ENCODE data around the gene CHST9. TPM values are rescaled to one million over a fixed set of nuclear protein-coding genes. Genes with fewer than 3 reads are reported as not detected.

The CHST9 gene
- total and polyA plus RNA-seq, 2 of the 4 experiments (the other 2 are of a cell fraction), result not detected

DNA sequence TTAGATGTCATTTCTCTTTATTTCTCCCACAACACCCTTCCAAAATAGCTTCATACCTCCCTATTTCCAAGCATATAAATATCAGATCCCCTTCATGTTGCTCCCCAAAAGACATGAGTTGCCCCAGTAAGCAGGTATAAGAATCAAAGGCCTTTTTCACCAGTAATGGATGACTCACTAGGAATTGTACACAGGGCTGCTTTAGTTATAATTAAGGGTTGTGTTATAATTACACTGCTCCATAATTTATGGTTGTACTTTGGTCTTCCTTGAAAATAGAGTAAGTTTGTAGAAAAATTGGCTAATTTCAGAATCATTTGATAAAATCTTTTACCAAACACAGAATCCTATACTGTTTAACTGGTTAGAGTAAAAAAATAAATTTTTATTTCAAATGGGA, 310.8 kb downstream of the CHST9 start:
- H2BK5ac ChIP-seq (ENCODE audit: low read depth, low read length, poor library complexity, severe bottlenecking), result no peak overlapping the region
- no peak overlapping the region for H3K4ac ChIP-seq (ENCODE audit: low read depth, low read length)
- H4K20me1 ChIP-seq (ENCODE audit: insufficient read depth, low read length), result no peaks in the 10 kb centered on the region
- ChIA-PET CTCF (no interaction called here), POLR2A (ENCODE audit: unreplicated experiment) (no interaction called here)
- no peak overlapping the region for H4K91ac ChIP-seq (ENCODE audit: insufficient read depth, low read depth, low read length)
- DNase-seq (no peak), ATAC-seq (ENCODE audit: low read depth) (no peak)
- no peaks in the 10 kb centered on the region for H3K9me1 ChIP-seq (ENCODE audit: insufficient read depth, low read length)
- no peak overlapping the region for H3K27ac ChIP-seq (ENCODE audit: insufficient read depth, low read length)
- BruUV-seq (replicated peaks), result no TSS peak
- H3K9me3 ChIP-seq (ENCODE audit: control insufficient read depth, insufficient read depth, low read length), result peaks cover 2% of the 10 kb centered on the region; the same call in 1 of the 2 replicates
- H3K4me1 ChIP-seq (ENCODE audit: control insufficient read depth, insufficient read depth, low read length), result no peaks in the 10 kb centered on the region
- H3K36me3 ChIP-seq (ENCODE audit: control insufficient read depth, insufficient read depth, low read length), result no peaks in the 10 kb centered on the region
- no peak overlapping the region for H2BK120ac ChIP-seq (ENCODE audit: low read depth, low read length)
- no peak overlapping the region for H4K8ac ChIP-seq (ENCODE audit: low read depth in 2 of 2, low read length in 2 of 2)
- H2AK9ac ChIP-seq (replicated peaks; ENCODE audit: low read depth, low read length, poor library complexity), result no peak overlapping the region
- in situ Hi-C loops (cut with MboI; ENCODE audit: low sequenced_read_pairs), result no loop called here
- H3K79me1 ChIP-seq (ENCODE audit: low read depth in 1 of 2, low read length in 2 of 2), result no peaks in the 10 kb centered on the region
- no peak overlapping the region for H2AFZ ChIP-seq (replicated peaks; ENCODE audit: low read length, poor library complexity)
- no peak overlapping the region for H2BK15ac ChIP-seq (ENCODE audit: low read depth, low read length)
- no peak overlapping the region for H3K4me2 ChIP-seq (ENCODE audit: low read depth, low read length)
- H3K9ac ChIP-seq (ENCODE audit: low read depth, low read length), result no peak overlapping the region
- dilution Hi-C loops (cut with HindIII; ENCODE audit: low sequenced_read_pairs, unreplicated experiment), result no loop called here
- no peak overlapping the region for H3K14ac ChIP-seq (replicated peaks; ENCODE audit: low read depth, low read length)
- H3K27me3 ChIP-seq (ENCODE audit: control insufficient read depth, insufficient read depth, low read length), result no peaks in the 10 kb centered on the region
- H2BK20ac ChIP-seq (ENCODE audit: low read depth, low read length), result no peak overlapping the region
- H3K4me3 ChIP-seq (ENCODE audit: insufficient read depth, low read depth, low read length), result no peak overlapping the region
- no peak overlapping the region for H3K18ac ChIP-seq (ENCODE audit: low read depth, low read length)
- H2AK5ac ChIP-seq (ENCODE audit: low read depth, low read length), result no peak overlapping the region
- H3K56ac ChIP-seq (ENCODE audit: extremely low read depth, insufficient read depth, low read length), result no peak overlapping the region
- TF ChIP-seq RCOR1 (IDR thresholded peaks at IDR 0.05; ENCODE audit: insufficient replicate concordance, low read length), result no peak
- TF ChIP-seq MAZ (IDR thresholded peaks at IDR 0.05; ENCODE audit: borderline replicate concordance, low read depth, low read length), result no peak
- TF ChIP-seq, protein P1, sequence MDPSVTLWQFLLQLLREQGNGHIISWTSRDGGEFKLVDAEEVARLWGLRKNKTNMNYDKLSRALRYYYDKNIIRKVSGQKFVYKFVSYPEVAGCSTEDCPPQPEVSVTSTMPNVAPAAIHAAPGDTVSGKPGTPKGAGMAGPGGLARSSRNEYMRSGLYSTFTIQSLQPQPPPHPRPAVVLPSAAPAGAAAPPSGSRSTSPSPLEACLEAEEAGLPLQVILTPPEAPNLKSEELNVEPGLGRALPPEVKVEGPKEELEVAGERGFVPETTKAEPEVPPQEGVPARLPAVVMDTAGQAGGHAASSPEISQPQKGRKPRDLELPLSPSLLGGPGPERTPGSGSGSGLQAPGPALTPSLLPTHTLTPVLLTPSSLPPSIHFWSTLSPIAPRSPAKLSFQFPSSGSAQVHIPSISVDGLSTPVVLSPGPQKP (IDR thresholded peaks at IDR 0.05; ENCODE audit: borderline replicate concordance, low read depth, low read length), result no peak
- intact Hi-C loops (cut with micrococcal nuclease), result no loop called here
- H3K23ac ChIP-seq (ENCODE audit: low read depth, low read length), result no peak overlapping the region
- H4K5ac ChIP-seq (ENCODE audit: low read depth, low read length), result no peak overlapping the region

All from IMR-90 (cell line).